Tibial nerve (tissue), 4 donors: ENCODE measurements around the gene DCANP1.

Source experiments
- CTCF ChIP-seq, 5 experiments: fragments of 200-600 bp in 3 of 5; fragments of 450-650 bp in 2 of 5; sonication (generic) in 3 of 5; IDR thresholded peaks; one replicate each; pipeline ENCODE4 v1.5.1; 2016 to 2019; ENCODE audit warnings: antibody characterized with exemption in 5 of 5, mild to moderate bottlenecking in 3 of 5, moderate library complexity in 2 of 5
- EP300 ChIP-seq, 2 donors: sonication (generic); formaldehyde crosslinking; IDR thresholded peaks; one replicate each; pipeline ENCODE4 v1.6.1; 2017; ENCODE audit warnings: antibody characterized with exemption in 2 of 2, mild to moderate bottlenecking in 1 of 2
- POLR2A ChIP-seq, 2 donors: fragments of 450-650 bp; IDR thresholded peaks; one replicate each; pipeline ENCODE4 v1.6.1; 2017; ENCODE audit warnings: antibody characterized with exemption in 2 of 2, mild to moderate bottlenecking in 2 of 2, moderate library complexity in 2 of 2

- TF ChIP-seq EP300 (IDR thresholded peaks at IDR 0.05) (no peak), CTCF (IDR thresholded peaks at IDR 0.05) (no peak), POLR2A (IDR thresholded peaks at IDR 0.05) (no peak)
Measured at GRCh38 chr5:135441919-135442318, 5.2 kb downstream of the DCANP1 start.
